Measurements from ENCODE around the gene FNDC8.
A peak's percentile ranks its signal among the peaks of the same experiment; 100 is the strongest.

FNDC8 gene

GRCh38 chr17:35141681-35142466 is 20.5 kb downstream of the FNDC8 start, which contains the start of gene NLE1:
TSS of gene NLE1 (minus strand) at chr17:35142303. CDS start at chr17:35142275, 28 bp downstream.
- Histone ChIP-seq H3K27me3 (ENCODE audit: low read depth, low read length) (no peaks in the 10 kb centered on the region), H3K27ac (ENCODE audit: low read length) (peak within 1 kb of the TSS; percentile 49; the same call in 1 of the 2 replicates), H3K36me3 (replicated peaks; ENCODE audit: low read depth, low read length) (peaks cover 30% of the 10 kb centered on the region), H4K20me1 (ENCODE audit: insufficient read depth, low read length) (no peaks in the 10 kb centered on the region), H2AFZ (ENCODE audit: low read depth, low read length) (peak within 1 kb of the TSS; percentile 99), H3K4me2 (ENCODE audit: low read length) (peak within 1 kb of the TSS; percentile 87), H3K4me1 (ENCODE audit: low read length) (peaks cover 12% of the 10 kb centered on the region), H3K4me3 (ENCODE audit: low read length) (peak within 1 kb of the TSS; percentile 100), H3K79me2 (ENCODE audit: low read length) (peaks cover 34% of the 10 kb centered on the region), H3K9ac (ENCODE audit: low read length) (peak within 1 kb of the TSS; percentile 96), H3K9me3 (ENCODE audit: insufficient read depth, low read length) (no peaks in the 10 kb centered on the region)
- no peak for TF ChIP-seq EZH2phosphoT487 (IDR thresholded peaks at IDR 0.05; ENCODE audit: low read depth)
- peak; percentile 71 for TF ChIP-seq CTCF (IDR thresholded peaks at IDR 0.05; ENCODE audit: low read depth, low read length)

GRCh38 chr17:35142467-35142796 is 21.0 kb downstream of the FNDC8 start:
- H3K27ac ChIP-seq (ENCODE audit: low read length) = no peak overlapping the region
- no peaks in the 10 kb centered on the region for H3K27me3 ChIP-seq (ENCODE audit: low read depth, low read length)
- no peaks in the 10 kb centered on the region for H4K20me1 ChIP-seq (ENCODE audit: insufficient read depth, low read length)
- peak overlapping the region; percentile 100 for H3K4me3 ChIP-seq (ENCODE audit: low read length)
- H3K79me2 ChIP-seq (ENCODE audit: low read length) = peaks cover 34% of the 10 kb centered on the region
- peaks cover 25% of the 10 kb centered on the region for H3K36me3 ChIP-seq (replicated peaks; ENCODE audit: low read depth, low read length)
- H2AFZ ChIP-seq (ENCODE audit: low read depth, low read length) = peak overlapping the region; percentile 99
- peak overlapping the region; percentile 96 for H3K9ac ChIP-seq (ENCODE audit: low read length)
- no peaks in the 10 kb centered on the region for H3K9me3 ChIP-seq (ENCODE audit: insufficient read depth, low read length)
- H3K4me1 ChIP-seq (ENCODE audit: low read length) = peaks cover 12% of the 10 kb centered on the region
- peak overlapping the region; percentile 74 for H3K4me2 ChIP-seq (ENCODE audit: low read length)
- TF ChIP-seq CTCF (IDR thresholded peaks at IDR 0.05; ENCODE audit: low read depth, low read length) (no peak), EZH2phosphoT487 (IDR thresholded peaks at IDR 0.05; ENCODE audit: low read depth) (no peak)

GRCh38 chr17:35144840-35145239 is 23.4 kb downstream of the FNDC8 start:
- no peaks in the 10 kb centered on the region for H3K9me3 ChIP-seq (ENCODE audit: insufficient read depth, low read length)
- H4K20me1 ChIP-seq (ENCODE audit: insufficient read depth, low read length) = no peaks in the 10 kb centered on the region
- H3K36me3 ChIP-seq (replicated peaks; ENCODE audit: low read depth, low read length) = peaks cover 6% of the 10 kb centered on the region
- H3K4me1 ChIP-seq (ENCODE audit: low read length) = peaks cover 12% of the 10 kb centered on the region
- H3K4me3 ChIP-seq (ENCODE audit: low read length) = no peak overlapping the region
- no peak overlapping the region for H2AFZ ChIP-seq (ENCODE audit: low read depth, low read length)
- H3K4me2 ChIP-seq (ENCODE audit: low read length) = no peak overlapping the region
- TF ChIP-seq EZH2phosphoT487 (IDR thresholded peaks at IDR 0.05; ENCODE audit: low read depth) (no peak), CTCF (IDR thresholded peaks at IDR 0.05; ENCODE audit: low read depth, low read length) (no peak)
- no peaks in the 10 kb centered on the region for H3K27me3 ChIP-seq (ENCODE audit: low read depth, low read length)
- H3K27ac ChIP-seq (ENCODE audit: low read length) = no peak overlapping the region
- no peak overlapping the region for H3K9ac ChIP-seq (ENCODE audit: low read length)
- H3K79me2 ChIP-seq (ENCODE audit: low read length) = peaks cover 24% of the 10 kb centered on the region

- no peaks in the 10 kb centered on the region for H4K20me1 ChIP-seq (ENCODE audit: insufficient read depth, low read length)
- H2AFZ ChIP-seq (ENCODE audit: low read depth, low read length) = no peak overlapping the region
- no peak overlapping the region for H3K4me3 ChIP-seq (ENCODE audit: low read length)
- no peaks in the 10 kb centered on the region for H3K36me3 ChIP-seq (replicated peaks; ENCODE audit: low read depth, low read length)
- H3K79me2 ChIP-seq (ENCODE audit: low read length) = peaks cover 9% of the 10 kb centered on the region
- no peak overlapping the region for H3K9ac ChIP-seq (ENCODE audit: low read length)
- H3K27me3 ChIP-seq (ENCODE audit: low read depth, low read length) = no peaks in the 10 kb centered on the region
- H3K4me2 ChIP-seq (ENCODE audit: low read length) = no peak overlapping the region
- H3K27ac ChIP-seq (ENCODE audit: low read length) = no peak overlapping the region
- peaks cover 3% of the 10 kb centered on the region; the same call in 1 of the 2 replicates for H3K4me1 ChIP-seq (ENCODE audit: low read length)
- TF ChIP-seq CTCF (IDR thresholded peaks at IDR 0.05; ENCODE audit: low read depth, low read length) = no peak
- no peak for TF ChIP-seq EZH2phosphoT487 (IDR thresholded peaks at IDR 0.05; ENCODE audit: low read depth)
- no peaks in the 10 kb centered on the region for H3K9me3 ChIP-seq (ENCODE audit: insufficient read depth, low read length)
Measured at GRCh38 chr17:35146214-35146833, 24.9 kb downstream of the FNDC8 start.
